Peyer's patch (tissue), 4 donors: ENCODE measurements around the gene VAMP5.

Experiments
- CTCF ChIP-seq, 6 experiments: fragments of 450-650 bp in 4 of 6; fragments of 200-600 bp in 2 of 6; sonication (generic) in 1 of 6; IDR thresholded peaks; one replicate each; pipeline ENCODE4 v1.5.1; 2017 to 2019; ENCODE audit warnings: antibody characterized with exemption in 6 of 6, mild to moderate bottlenecking in 3 of 6, moderate library complexity in 1 of 6
- POLR2A ChIP-seq, 2 donors: fragments of 450-650 bp; IDR thresholded peaks; one replicate each; pipeline ENCODE4 v1.5.1; 2017; ENCODE audit warnings: antibody characterized with exemption in 2 of 2, mild to moderate bottlenecking in 2 of 2, moderate library complexity in 2 of 2

- TF ChIP-seq POLR2A (IDR thresholded peaks at IDR 0.05) (no peak), CTCF (IDR thresholded peaks at IDR 0.05) (no peak)
Observed at GRCh38 chr2:85578243-85579180, 5.7 kb upstream of the VAMP5 start.
